Esophagus muscularis mucosa (tissue), 3 donors: ENCODE measurements around the gene TMEM179.

ENCODE experiments used
- POLR2A ChIP-seq: fragments of 450-650 bp; IDR thresholded peaks from one replicate; pipeline ENCODE4 v1.6.1; 2017; ENCODE audit warnings: antibody characterized with exemption, moderate library complexity, mild to moderate bottlenecking, low read depth
- TF ChIP-seq, protein P1 (sequence below), 3 experiments: fragments of 200-600 bp in 2 of 3; fragments of 450-650 bp in 1 of 3; sonication (generic) in 2 of 3; IDR thresholded peaks; one replicate each; pipeline ENCODE4 v1.5.1; 2017 to 2019; ENCODE audit warnings: antibody characterized with exemption in 3 of 3, mild to moderate bottlenecking in 2 of 3, moderate library complexity in 1 of 3

DNA sequence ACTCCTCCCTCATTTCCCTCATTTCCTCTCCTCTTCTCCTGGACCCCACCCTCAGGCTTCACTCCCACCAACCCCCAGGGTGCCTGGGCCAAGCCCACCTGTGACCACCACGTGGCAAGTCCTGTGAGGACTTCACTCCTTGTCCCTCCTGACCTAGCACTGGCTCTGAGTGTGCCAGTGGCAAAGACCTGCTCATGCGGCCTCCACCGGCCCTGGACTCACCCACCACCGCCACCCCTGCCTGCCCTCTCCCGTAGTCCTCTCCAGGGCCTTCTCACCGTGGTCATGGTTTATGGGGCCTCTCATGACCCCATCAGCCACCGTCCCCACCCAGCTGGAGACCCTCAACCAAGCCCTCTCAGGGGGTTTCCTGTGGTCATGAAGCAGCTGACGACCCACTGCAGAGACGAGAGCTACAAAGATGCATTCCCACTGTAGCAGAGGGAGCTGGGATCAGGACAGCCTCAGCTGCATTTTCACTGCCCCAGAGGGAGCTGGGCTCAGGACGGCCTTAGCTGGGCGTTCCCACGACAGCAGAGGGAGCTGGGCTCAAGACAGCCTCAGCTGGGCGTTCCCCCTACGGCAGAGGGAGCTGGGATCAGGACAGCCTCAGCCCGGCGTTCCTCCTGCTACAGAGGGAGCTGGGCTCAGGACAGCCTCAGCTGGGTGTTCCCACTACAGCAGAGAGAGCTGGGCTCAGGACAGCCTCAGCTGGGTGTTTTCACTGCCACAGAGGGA lies 28.2 kb downstream of the TMEM179 start:
- TF ChIP-seq, protein P1, sequence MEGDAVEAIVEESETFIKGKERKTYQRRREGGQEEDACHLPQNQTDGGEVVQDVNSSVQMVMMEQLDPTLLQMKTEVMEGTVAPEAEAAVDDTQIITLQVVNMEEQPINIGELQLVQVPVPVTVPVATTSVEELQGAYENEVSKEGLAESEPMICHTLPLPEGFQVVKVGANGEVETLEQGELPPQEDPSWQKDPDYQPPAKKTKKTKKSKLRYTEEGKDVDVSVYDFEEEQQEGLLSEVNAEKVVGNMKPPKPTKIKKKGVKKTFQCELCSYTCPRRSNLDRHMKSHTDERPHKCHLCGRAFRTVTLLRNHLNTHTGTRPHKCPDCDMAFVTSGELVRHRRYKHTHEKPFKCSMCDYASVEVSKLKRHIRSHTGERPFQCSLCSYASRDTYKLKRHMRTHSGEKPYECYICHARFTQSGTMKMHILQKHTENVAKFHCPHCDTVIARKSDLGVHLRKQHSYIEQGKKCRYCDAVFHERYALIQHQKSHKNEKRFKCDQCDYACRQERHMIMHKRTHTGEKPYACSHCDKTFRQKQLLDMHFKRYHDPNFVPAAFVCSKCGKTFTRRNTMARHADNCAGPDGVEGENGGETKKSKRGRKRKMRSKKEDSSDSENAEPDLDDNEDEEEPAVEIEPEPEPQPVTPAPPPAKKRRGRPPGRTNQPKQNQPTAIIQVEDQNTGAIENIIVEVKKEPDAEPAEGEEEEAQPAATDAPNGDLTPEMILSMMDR (IDR thresholded peaks at IDR 0.05): no peak
- no peak for TF ChIP-seq POLR2A
